Activated CD8-positive, alpha-beta memory T cell treated with anti-CD3 and anti-CD28 coated beads for 1 hour (primary cell): ENCODE results near the gene ST3GAL2.
A peak's percentile ranks its signal among the peaks of the same experiment; 100 is the strongest.
"Not testable (repeated sequence)": the region's sequence is repeated elsewhere in the genome, so short reads cannot be mapped to it uniquely, and the experiment has no call there.

Source experiments
- DNase-seq, 2 donors: peaks; one replicate each; pipeline ENCODE4 v3.0.0-alpha.2; 2020; ENCODE audit warnings: low read depth in 1 of 2; ENCODE audit errors: extremely low read depth in 1 of 2

Gene ST3GAL2

GRCh38 chr16:70467608-70468007 is 28.7 kb upstream of the ST3GAL2 start:
- DNase-seq: no peak

DNA sequence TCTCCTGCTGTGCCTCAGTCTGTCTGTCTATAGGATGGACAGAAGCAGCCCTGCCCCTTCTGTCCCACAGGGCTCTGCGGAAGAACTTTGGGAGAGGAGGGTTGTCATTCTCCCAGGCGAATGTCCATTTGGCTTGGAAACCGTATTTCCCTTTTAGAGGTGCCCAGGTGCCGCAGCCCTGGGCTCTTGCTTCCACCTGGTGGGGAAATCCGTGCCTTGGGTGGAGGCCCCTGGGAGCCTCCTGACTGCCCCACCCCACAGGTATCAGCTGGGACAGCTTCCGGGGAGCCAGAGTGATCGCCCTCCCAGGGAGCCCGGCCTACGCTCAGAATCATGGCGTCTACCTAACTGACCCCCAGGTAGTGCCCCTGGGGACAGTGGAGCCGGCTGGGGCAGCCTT is 28.2 kb upstream of the ST3GAL2 start:
- DNase-seq: no peak

DNA sequence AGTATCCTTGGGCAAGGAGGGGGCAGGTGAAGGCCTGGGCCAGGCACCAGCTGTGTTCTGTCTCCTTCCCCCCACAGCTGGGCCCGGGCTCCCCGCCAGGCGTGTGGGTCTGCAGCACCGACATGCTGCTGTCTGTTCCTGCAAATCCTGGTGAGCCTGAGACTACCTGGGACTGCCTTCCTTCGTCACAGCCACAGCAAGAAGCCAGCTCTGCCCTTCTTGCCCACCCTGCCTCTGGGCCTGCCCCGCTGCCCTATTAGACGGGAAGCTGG is 27.8 kb upstream of the ST3GAL2 start:
- no peak for DNase-seq

DNA sequence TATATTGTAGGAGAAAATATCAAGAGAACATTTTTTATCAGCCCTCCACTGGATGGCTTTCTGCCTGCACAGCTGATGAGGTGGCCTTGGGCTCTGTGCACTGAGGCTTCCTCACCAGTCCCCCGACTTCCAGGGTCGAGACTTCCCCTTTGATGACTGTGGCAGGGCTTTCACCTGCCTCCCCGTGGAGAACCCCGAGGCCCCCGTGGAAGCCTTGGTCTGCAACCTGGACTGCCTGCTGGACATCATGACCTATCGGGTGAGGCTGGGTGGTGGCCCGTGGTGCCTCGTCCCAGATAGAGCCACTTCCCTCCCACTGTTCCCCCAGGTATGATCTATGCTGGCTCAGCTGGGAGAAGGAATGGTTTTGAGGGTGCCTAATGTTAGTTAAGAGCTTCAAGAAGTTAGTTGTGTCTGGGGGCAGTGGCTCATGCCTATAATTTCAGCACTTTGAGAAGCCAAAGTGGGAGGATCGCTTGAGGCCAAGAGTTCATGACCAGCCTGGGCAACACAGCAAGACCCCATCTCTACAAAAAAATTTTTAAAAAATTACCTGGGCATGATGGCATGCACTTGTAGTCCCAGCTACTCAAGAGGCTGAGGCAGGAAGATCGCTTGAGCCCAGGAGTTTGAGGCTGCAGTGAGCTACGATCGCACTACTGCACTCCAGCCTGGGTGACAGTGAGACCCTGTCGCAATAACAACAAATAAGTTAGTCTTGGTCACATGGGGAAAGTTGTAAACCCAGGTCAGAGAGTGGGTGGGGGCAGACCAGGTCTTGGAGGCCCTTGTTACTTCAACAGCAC is 27.3 kb upstream of the ST3GAL2 start:
- no peak for DNase-seq

DNA sequence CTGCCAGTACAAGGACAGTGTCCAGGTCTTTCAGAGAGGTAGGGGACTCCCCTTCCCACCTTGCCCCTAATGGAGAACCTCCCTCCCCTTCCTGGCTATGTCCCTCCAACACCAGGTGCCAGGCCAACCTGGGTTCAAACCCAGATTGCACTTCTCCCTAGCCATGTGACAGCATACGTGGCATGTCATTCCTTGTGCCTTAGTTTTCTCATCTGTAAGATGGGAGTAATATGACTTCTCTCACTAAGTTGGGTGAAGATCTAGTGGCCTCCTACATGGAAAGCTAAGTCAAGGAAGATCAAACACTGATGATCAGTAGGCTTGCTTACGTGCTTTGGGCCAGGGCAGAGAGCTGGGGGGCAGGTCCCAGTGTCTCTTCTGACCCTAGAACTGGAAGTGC is 24.3 kb upstream of the ST3GAL2 start:
- no peak for DNase-seq

DNA sequence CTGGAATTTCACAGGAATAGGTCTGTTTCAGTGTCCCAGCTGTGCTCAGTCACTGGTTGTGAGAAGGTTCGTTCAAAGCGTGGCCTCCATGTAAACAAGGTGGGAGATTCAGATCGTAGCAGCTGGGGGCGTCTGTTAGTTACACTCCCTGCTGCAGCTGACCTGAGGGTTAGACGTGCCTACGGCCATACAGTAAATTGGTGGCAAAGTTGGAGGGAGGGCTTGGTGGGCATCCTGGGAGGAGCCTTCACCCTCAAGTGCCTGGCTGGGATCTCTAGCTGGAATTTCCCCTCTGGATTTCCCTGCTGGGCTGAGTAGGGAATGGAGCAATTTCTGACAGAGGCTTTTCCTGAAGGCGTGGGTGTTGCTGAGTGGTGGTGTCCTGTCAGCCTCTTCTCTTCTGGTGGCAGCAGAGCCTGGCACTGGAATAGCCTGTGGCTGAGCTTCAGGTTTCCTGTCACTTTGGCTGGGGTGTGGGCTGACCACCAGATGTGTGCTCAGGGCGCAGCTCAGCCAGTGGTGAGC is 21.9 kb upstream of the ST3GAL2 start:
- no peak for DNase-seq

DNA sequence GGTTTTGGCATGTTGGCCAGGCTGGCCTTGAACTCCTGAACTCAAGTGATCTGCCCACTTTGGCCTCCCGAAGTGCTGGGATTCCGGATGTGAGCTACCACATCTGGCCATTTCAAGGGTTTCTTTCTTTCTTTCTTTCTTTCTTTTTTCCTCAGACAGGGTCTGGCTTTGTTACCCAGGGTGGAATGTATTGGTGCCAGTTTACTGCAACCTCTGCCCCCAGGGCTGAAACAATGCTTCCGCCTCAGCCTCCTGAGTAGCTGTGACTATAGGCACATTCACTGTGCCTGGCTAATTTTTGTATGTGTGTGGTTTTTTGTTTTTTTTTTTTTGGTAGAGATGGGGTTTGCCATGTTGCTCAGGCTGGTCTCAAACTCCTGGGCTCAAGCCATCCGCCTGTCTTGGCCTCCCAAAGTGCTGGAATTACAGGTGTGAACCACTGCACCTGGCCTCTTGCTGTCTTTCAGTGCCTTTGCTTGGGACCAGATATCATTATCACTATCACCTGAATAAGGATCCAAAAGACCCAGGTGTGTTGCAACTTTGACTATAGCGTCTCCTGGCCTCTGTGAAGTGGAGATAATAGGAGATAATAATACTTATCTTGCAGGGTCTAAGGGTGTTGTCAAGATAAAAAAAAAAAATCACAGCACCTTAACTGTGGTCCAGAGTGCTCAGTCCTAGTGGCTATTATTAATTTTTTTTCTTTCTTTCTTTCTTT is 18.7 kb upstream of the ST3GAL2 start:
- no peak for DNase-seq

GRCh38 chr16:70455910-70456309 is 17.0 kb upstream of the ST3GAL2 start:
- DNase-seq: no peak

DNA sequence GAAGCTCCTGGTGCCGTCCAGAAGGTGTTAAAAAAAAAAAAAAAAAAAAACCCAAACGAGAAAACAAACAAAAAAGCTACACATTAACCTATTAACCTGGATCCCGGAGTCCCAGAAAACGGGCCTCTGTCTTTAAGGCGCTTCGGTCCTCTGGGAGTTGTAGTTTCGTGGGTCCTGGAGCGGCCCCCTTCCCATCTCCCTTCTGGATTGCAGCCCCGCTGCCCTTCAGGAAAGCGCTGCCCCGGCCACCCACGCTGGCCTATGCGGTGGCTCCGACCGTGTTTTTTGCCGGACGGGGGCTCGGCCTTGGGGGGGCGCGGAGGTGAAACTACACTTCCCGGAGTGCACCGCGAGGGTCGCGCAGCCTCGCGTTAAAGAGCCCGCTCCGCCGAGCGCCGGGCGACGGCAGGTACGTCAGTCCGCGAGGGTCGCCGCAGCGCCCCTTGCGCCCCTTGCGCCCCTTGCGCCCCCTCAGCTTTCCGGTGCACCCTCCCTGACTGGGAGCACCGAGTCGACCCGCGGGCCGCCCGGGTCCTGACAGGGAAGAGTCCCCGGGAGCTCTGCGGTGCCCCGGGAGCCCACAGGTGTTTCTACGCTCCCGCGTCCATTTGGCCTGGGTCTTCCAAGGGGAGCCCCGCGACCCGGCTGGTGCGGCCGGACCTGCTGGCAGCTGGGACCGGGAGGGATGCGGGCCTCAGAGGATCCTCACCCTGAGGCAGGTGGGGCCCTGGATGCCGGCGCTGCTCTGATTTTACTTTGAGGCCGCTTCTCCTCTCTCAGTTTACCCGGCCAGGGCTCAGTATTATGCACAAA is 15.5 kb upstream of the ST3GAL2 start, which contains the start of gene FCSK:
TSS of gene FCSK (plus strand) at position 374 of the 813 bp plus-strand sequence. CDS start 8,596 bp downstream, outside the sequence.
- peak; percentile 15 to 50 for DNase-seq

GRCh38 chr16:70453892-70454221 is 15.0 kb upstream of the ST3GAL2 start:
- DNase-seq: no peak

GRCh38 chr16:70453117-70453891 is 14.4 kb upstream of the ST3GAL2 start:
- no peak for DNase-seq

DNA sequence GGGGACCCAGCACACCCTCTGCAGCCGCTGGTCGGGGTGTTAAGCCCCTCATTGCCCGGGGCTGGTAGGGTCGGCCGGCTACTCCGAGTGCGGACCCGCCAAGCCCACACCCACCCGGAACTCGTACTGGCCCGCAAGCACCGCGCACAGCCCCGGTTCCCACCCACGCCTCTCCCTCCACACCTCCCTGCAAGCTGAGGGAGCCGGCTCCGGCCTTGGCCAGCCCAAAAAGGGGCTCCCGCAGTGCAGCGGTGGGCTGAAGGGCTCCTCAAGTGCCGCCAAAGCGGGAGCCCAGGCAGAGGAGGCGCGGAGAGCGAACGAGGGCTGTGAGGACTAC is 12.1 kb upstream of the ST3GAL2 start:
- not testable (repeated sequence) for DNase-seq

DNA sequence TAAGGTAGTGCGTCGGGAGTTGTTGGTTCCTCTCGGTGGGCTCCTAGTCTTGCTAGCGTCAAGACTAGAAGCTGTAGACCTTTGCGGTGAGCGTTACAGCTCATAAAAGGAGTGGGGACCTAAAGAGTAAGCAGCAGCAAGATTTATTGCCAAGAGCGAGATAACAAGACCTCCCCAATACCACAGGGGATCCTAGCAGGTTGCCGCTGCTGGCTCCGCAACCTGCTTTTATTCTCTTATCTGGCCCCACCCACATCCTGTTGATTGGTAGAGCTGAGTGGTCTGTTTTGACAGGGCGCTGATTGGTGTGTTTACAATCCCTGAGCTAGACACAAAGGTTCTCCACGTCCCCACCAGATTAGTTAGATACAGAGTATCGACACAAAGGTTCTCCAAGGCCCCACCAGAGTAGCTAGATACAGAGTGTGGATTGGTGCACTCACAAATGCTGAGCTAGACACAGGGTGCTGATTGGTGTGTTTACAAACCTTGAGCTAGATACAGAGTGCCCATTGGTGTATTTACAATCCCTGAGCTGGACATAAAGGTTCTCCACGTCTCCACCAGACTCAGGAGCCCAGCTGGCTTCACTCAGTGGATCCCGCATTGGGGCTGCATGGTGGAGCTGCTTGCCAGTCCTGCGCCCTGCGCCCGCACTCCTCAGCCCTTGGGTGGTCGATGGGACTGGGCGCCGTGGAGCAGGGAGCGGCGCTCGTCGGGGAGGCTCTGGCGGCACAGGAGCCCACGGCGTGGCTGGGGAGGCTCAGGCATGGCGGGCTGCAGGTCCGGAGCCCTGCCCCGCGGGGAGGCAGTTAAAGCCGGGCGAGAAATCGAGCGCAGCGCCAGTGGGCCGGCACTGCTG is 11.5 kb upstream of the ST3GAL2 start:
- not testable (repeated sequence) for DNase-seq

- DNase-seq: no peak
Observed at GRCh38 chr16:70448075-70448474, 9.2 kb upstream of the ST3GAL2 start.

DNA sequence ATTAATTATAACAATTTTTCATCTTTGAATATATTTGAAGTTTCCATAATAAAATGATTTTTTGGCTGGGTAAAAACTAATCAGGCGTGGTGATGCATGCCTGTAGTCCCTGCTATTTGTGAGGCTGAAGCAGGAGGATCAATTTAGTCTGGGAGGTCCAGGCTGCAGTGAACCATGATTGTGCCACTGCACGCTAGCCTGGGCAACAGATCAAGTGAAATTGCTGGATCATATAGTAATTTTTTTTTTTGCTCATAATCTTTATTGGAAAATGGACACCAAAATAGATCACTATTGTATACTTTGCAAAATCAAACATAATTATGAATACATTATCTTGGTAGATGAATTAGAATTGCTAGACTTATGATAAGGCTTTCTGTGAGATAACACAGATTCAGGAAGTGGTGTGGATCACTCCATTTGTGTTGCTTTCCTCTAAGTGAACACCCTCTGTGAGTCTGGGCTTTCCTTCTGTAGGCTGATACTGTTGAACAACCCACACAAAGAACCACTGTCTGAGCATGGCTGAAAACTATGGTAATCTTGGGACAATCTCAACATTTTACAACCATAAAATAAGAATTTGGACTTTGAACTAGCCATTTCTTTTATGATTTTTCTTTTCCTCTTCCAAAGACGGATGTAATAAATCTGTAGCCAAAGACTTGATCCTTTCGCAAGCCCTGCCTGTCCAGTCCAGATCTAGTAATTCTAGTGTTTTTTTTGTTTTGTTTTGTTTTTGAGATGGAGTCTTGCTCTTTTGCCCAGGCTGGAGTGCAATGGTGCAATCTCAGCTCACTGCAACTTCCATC is 5.6 kb upstream of the ST3GAL2 start:
- DNase-seq: no peak

- DNase-seq: no peak
Observed at GRCh38 chr16:70442344-70442743, 3.4 kb upstream of the ST3GAL2 start.

DNA sequence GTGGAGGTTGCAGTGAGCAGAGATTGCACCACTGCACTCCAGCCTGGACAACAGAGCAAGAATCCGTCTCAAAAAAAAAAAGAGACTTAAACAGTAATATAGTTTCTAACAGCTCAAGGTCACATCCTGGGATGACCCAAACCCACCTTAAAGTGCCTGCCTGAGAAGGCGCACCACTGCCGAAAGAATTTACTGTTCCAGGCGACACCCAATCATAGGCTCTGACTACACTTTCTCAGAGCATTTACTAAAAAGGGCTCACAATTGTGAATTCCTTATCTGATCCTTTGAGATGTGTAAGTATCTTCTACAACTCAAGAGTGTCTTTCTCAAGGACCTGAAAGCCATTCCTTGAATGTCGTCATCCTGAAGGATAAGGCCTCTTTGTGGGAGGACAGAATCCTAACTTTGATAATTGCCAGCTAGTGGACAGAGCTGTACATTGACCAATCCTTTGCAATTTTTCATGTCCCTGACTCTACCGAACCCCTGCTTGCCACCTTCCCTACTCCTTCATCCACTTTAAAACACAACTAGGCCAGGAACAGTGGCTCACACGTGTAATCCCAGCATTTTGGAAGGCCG is 2.6 kb upstream of the ST3GAL2 start:
- DNase-seq: no peak

DNA sequence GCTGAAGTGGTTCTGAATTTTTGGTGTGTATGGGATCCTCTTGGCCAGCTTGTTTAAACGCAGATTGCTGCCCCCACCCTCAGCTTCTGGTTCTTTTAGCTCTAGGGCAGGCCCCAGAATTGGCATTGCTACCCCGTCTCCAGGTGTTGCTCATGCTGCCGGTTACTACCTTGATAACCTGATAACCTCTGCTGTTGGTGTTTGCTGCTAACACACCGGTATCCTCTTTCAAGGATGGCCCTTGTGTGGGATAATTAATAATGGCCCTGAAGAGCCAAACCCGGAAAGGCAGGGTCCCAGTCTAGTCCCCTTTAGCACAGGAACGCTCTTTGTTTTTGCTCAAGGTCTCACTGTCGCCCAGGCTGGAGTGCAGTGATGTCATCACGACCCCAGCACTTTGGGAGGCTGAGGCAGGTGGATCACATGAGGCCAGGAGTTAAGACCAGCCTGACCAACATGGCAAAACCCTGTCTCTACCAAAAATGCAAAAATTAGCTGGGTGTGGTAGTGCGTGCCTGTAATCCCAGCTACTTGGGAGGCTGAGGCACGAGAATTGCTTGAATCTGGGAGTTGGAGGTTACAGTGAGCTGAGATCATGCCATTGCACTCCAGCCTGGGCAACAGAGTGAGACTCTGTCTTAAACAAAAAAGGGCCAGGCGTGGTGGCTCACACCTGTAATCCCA is 1.3 kb upstream of the ST3GAL2 start:
- no peak for DNase-seq
